HUES64 (cell line): Measurements from ENCODE around the gene TEC.

ENCODE experiments used
- H3K27ac ChIP-seq: 2 replicates; pipeline ENCODE4 v1.7.0; 2013; ENCODE audit warnings: low read depth, low read length, inconsistent platforms
- H3K27me3 ChIP-seq: 2 replicates; pipeline ENCODE4 v1.6.1; 2013; ENCODE audit warnings: mild to moderate bottlenecking, low read length; ENCODE audit not compliant: insufficient read depth
- H3K36me3 ChIP-seq: 2 replicates; pipeline ENCODE4 v1.6.1; 2013; ENCODE audit warnings: mild to moderate bottlenecking, low read length; ENCODE audit not compliant: insufficient read depth
- H3K4me1 ChIP-seq: 2 replicates; pipeline ENCODE4 v1.6.1; 2013; ENCODE audit warnings: mild to moderate bottlenecking, low read length, moderate library complexity; ENCODE audit not compliant: insufficient read depth
- H3K4me3 ChIP-seq: 2 replicates; pipeline ENCODE4 v1.5.1; 2013; ENCODE audit warnings: mild to moderate bottlenecking, low read length, moderate library complexity
- H3K9ac ChIP-seq: 2 replicates; pipeline ENCODE4 v1.6.1; 2013; ENCODE audit warnings: mild to moderate bottlenecking, low read depth, low read length
- H3K9me3 ChIP-seq: 2 replicates; pipeline ENCODE4 v1.6.1; 2013; ENCODE audit warnings: low read depth, low read length; ENCODE audit not compliant: insufficient read depth
- WGBS: fragments of 150-250, 120-280 bp; methylation state at CpG from one replicate; pipeline ENCODE4 v1.1.7; 2013; ENCODE audit warnings: missing lambda C conversion rate; 5-methylcytosine and 5-hydroxymethylcytosine counted together

Gene TEC

GRCh38 chr4:48134081-48134480 lies 135.6 kb downstream of the TEC start, which contains the start of gene TXK:
TXK (minus strand) TSS chr4:48134250; CDS start chr4:48134170, 80 bp downstream.
- H3K9ac ChIP-seq, result no peak within 1 kb of the TSS
- no peaks in the 10 kb centered on the region for H3K9me3 ChIP-seq
- peaks cover 9% of the 10 kb centered on the region; the same call in 1 of the 2 replicates for H3K36me3 ChIP-seq
- H3K27ac ChIP-seq, result no peak within 1 kb of the TSS
- no peaks in the 10 kb centered on the region for H3K27me3 ChIP-seq
- no peak within 1 kb of the TSS for H3K4me3 ChIP-seq
- peaks cover 4% of the 10 kb centered on the region; the same call in 1 of the 2 replicates for H3K4me1 ChIP-seq
- WGBS, result 95% methylated on average over 5 of the region's 5 CpGs

GRCh38 chr4:48133669-48134068 lies 136.0 kb downstream of the TEC start:
- no peaks in the 10 kb centered on the region for H3K9me3 ChIP-seq
- H3K27me3 ChIP-seq, result no peaks in the 10 kb centered on the region
- H3K4me1 ChIP-seq, result peaks cover 4% of the 10 kb centered on the region; the same call in 1 of the 2 replicates
- no peak overlapping the region for H3K9ac ChIP-seq
- H3K27ac ChIP-seq, result no peak overlapping the region
- H3K4me3 ChIP-seq, result no peak overlapping the region
- H3K36me3 ChIP-seq, result peaks cover 8% of the 10 kb centered on the region; the same call in 1 of the 2 replicates

- H3K36me3 ChIP-seq, result no peaks in the 10 kb centered on the region; the same call in 1 of the 2 replicates
- no peak overlapping the region for H3K4me3 ChIP-seq
- H3K9ac ChIP-seq, result no peak overlapping the region
- no peak overlapping the region for H3K27ac ChIP-seq
- no peaks in the 10 kb centered on the region for H3K27me3 ChIP-seq
- WGBS, result 94% methylated on average over 2 of the region's 4 CpGs
- peaks cover 19% of the 10 kb centered on the region for H3K4me1 ChIP-seq
- H3K9me3 ChIP-seq, result no peaks in the 10 kb centered on the region
Observed at GRCh38 chr4:48131736-48132135, 137.9 kb downstream of the TEC start.

- Histone ChIP-seq H3K27ac (no peak overlapping the region), H3K36me3 (no peaks in the 10 kb centered on the region), H3K9ac (no peak overlapping the region), H3K4me3 (no peak overlapping the region), H3K27me3 (no peaks in the 10 kb centered on the region), H3K9me3 (no peaks in the 10 kb centered on the region), H3K4me1 (peaks cover 21% of the 10 kb centered on the region)
- WGBS, result 86% methylated on average over 7 of the region's 7 CpGs
Observed at GRCh38 chr4:48130100-48130499, 139.5 kb downstream of the TEC start.

- H3K27ac ChIP-seq, result no peak overlapping the region
- H3K4me1 ChIP-seq, result peaks cover 21% of the 10 kb centered on the region
- no peak overlapping the region for H3K9ac ChIP-seq
- 95% methylated on average over 9 of the region's 9 CpGs for WGBS
- H3K4me3 ChIP-seq, result no peak overlapping the region
- H3K36me3 ChIP-seq, result no peaks in the 10 kb centered on the region
- no peaks in the 10 kb centered on the region for H3K9me3 ChIP-seq
- no peaks in the 10 kb centered on the region for H3K27me3 ChIP-seq
Observed at GRCh38 chr4:48129307-48130014, 140.2 kb downstream of the TEC start.

- no peaks in the 10 kb centered on the region for H3K9me3 ChIP-seq
- peak overlapping the region; percentile 49 for H3K9ac ChIP-seq
- peaks cover 21% of the 10 kb centered on the region for H3K4me1 ChIP-seq
Observed at GRCh38 chr4:48127682-48128404, 141.8 kb downstream of the TEC start.

GRCh38 chr4:48127231-48127630 lies 142.4 kb downstream of the TEC start:
- WGBS, result 23% methylated on average over 3 of the region's 3 CpGs
- Histone ChIP-seq H3K9me3 (no peaks in the 10 kb centered on the region), H3K4me1 (peaks cover 21% of the 10 kb centered on the region), H3K4me3 (peak overlapping the region; percentile 30), H3K9ac (peak overlapping the region; percentile 49), H3K27ac (peak overlapping the region; percentile 83), H3K27me3 (no peaks in the 10 kb centered on the region), H3K36me3 (no peaks in the 10 kb centered on the region)

More at GRCh38 chr4:48127682-48128404, 141.8 kb downstream of the TEC start:
- Histone ChIP-seq H3K4me3 (peak overlapping the region; percentile 30), H3K27ac (peak overlapping the region; percentile 83), H3K27me3 (no peaks in the 10 kb centered on the region), H3K36me3 (no peaks in the 10 kb centered on the region)
- whole genome bisulfite sequencing, result 39% methylated on average over 13 of the region's 13 CpGs

GRCh38 chr4:48126621-48127020 lies 143.0 kb downstream of the TEC start:
- WGBS, result 100% methylated on average over 1 of the region's 1 CpG
- no peaks in the 10 kb centered on the region for H3K9me3 ChIP-seq

GRCh38 chr4:48124870-48125269 lies 144.8 kb downstream of the TEC start:
- H3K36me3 ChIP-seq, result no peaks in the 10 kb centered on the region
- peaks cover 17% of the 10 kb centered on the region for H3K4me1 ChIP-seq
- no peaks in the 10 kb centered on the region for H3K27me3 ChIP-seq
- 97% methylated on average over 2 of the region's 2 CpGs for WGBS
- H3K9ac ChIP-seq, result no peak overlapping the region
- no peak overlapping the region for H3K27ac ChIP-seq
- H3K9me3 ChIP-seq, result no peaks in the 10 kb centered on the region
- no peak overlapping the region for H3K4me3 ChIP-seq

More at GRCh38 chr4:48126621-48127020, 143.0 kb downstream of the TEC start:
- Histone ChIP-seq H3K27me3 (no peaks in the 10 kb centered on the region), H3K36me3 (no peaks in the 10 kb centered on the region), H3K4me3 (no peak overlapping the region), H3K27ac (peak overlapping the region; percentile 83), H3K9ac (no peak overlapping the region), H3K4me1 (peaks cover 21% of the 10 kb centered on the region)

- H3K27ac ChIP-seq, result no peak overlapping the region
- no peak overlapping the region for H3K4me3 ChIP-seq
- H3K9ac ChIP-seq, result no peak overlapping the region
- H3K9me3 ChIP-seq, result no peaks in the 10 kb centered on the region
- peaks cover 12% of the 10 kb centered on the region for H3K4me1 ChIP-seq
- no peaks in the 10 kb centered on the region for H3K36me3 ChIP-seq
- no peaks in the 10 kb centered on the region for H3K27me3 ChIP-seq
- 96% methylated on average over 1 of the region's 1 CpG for WGBS
Observed at GRCh38 chr4:48122756-48123155, 146.9 kb downstream of the TEC start.

- no peak overlapping the region for H3K4me3 ChIP-seq
- no peaks in the 10 kb centered on the region for H3K9me3 ChIP-seq
- H3K27ac ChIP-seq, result no peak overlapping the region
- H3K9ac ChIP-seq, result no peak overlapping the region
- 90% methylated on average over 1 of the region's 2 CpGs for WGBS
- H3K4me1 ChIP-seq, result no peaks in the 10 kb centered on the region; the same call in 1 of the 2 replicates
- no peaks in the 10 kb centered on the region for H3K36me3 ChIP-seq
- no peaks in the 10 kb centered on the region for H3K27me3 ChIP-seq
Observed at GRCh38 chr4:48121180-48121579, 148.5 kb downstream of the TEC start.
